Transverse colon (tissue), 4 donors: ENCODE data around the gene FXYD7.

Source experiments
- EP300 ChIP-seq: sonication (generic); formaldehyde crosslinking; IDR thresholded peaks from one replicate; pipeline ENCODE4 v1.6.1; 2017; ENCODE audit warnings: antibody characterized with exemption, low read depth
- POLR2A ChIP-seq: fragments of 450-650 bp; IDR thresholded peaks from one replicate; pipeline ENCODE4 v1.6.1; 2016; ENCODE audit warnings: antibody characterized with exemption, mild to moderate bottlenecking, moderate library complexity
- POLR2AphosphoS5 ChIP-seq, 3 donors: sonication (generic); formaldehyde crosslinking; IDR thresholded peaks; one replicate each; pipeline ENCODE4 v1.6.1; 2016; ENCODE audit warnings: antibody characterized with exemption in 3 of 3
- TF ChIP-seq, protein P1 (sequence below), 5 experiments: fragments of 200-600 bp in 3 of 5; fragments of 450-650 bp in 2 of 5; sonication (generic) in 3 of 5; IDR thresholded peaks; 1 replicate in 2 of 5; 2 replicates in 3 of 5; pipeline ENCODE4 v1.5.1; 2016 to 2017; ENCODE audit warnings: antibody characterized with exemption in 5 of 5, inconsistent platforms in 3 of 5, mild to moderate bottlenecking in 2 of 5, moderate library complexity in 1 of 5

DNA sequence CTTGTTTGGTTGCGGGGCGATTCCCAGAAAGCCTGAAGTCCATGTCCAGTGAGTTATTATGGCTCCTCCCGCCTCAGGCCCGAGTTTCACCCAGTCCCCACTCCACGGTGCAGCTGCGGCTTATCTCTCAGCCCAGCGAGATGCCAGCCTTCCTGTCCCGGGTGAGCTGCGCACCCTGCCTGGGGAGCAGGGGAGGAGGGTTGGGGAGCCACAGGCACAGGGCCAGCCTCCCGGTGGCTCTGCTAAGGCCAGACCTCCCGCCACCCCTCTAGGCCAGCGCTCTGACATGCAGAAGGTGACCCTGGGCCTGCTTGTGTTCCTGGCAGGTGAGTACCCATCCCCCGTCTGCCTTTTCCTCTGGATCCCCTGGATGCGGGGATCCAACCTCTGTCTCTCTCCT is 24.0 kb upstream of the FXYD7 start:
- TF ChIP-seq, protein P1, sequence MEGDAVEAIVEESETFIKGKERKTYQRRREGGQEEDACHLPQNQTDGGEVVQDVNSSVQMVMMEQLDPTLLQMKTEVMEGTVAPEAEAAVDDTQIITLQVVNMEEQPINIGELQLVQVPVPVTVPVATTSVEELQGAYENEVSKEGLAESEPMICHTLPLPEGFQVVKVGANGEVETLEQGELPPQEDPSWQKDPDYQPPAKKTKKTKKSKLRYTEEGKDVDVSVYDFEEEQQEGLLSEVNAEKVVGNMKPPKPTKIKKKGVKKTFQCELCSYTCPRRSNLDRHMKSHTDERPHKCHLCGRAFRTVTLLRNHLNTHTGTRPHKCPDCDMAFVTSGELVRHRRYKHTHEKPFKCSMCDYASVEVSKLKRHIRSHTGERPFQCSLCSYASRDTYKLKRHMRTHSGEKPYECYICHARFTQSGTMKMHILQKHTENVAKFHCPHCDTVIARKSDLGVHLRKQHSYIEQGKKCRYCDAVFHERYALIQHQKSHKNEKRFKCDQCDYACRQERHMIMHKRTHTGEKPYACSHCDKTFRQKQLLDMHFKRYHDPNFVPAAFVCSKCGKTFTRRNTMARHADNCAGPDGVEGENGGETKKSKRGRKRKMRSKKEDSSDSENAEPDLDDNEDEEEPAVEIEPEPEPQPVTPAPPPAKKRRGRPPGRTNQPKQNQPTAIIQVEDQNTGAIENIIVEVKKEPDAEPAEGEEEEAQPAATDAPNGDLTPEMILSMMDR (IDR thresholded peaks at IDR 0.05): no peak
- peak; percentile 33 for TF ChIP-seq POLR2A
- TF ChIP-seq EP300: no peak
- peak in 2 of 3 donors; percentile 31 to 38 for TF ChIP-seq POLR2AphosphoS5 (IDR thresholded peaks at IDR 0.05)
